ENCODE measurements around the gene RASEF.

GRCh38 chr9:83056174-83056573 lies 6.8 kb downstream of the RASEF start:
- TF ChIP-seq CTCF (IDR thresholded peaks at IDR 0.05; ENCODE audit: low read length): no peak
- TF ChIP-seq EZH2 (IDR thresholded peaks at IDR 0.05; ENCODE audit: borderline replicate concordance, low read length): no peak

Measured in OCI-LY1 (cell line).